Measurements from ENCODE around the gene COPS7A. TPM values are rescaled to one million over a fixed set of nuclear protein-coding genes. Genes with fewer than 3 reads are reported as not detected.

COPS7A gene
- total and polyA plus RNA-seq, 11 donors: 54.1 to 108 (median 82.6) TPM

GRCh38 chr12:6775185-6776174, 51.6 kb downstream of the COPS7A start:
- Histone ChIP-seq H3K4me1 (peaks cover 0 to 53% (median 17%) of the 10 kb centered on the region in 12 donors), H3K27ac (peak overlapping the region in 1 of 12 donors; percentile 60), H3K9me3 (no peaks in the 10 kb centered on the region), H3K4me3 (peak overlapping the region in 1 of 12 donors; percentile 50), H3K27me3 (peaks cover 0 to 31% (median 0%) of the 10 kb centered on the region in 9 donors), H3K36me3 (peaks cover 0 to 8% (median 2%) of the 10 kb centered on the region in 9 donors)
- intact Hi-C loops (cut with DNase I): loop anchor here in 5 of 10 donors (5.0 to 10.0 kb wide), 4 partner anchors 38 to 161 kb away; partner anchors contain the start of genes GPR162 (in 1 of the 5) and P3H3 (in 1 of the 5)
- WGBS, 4 donors: 87 to 93% (median 90%) methylated on average over 14 to 16 of the region's 16 CpGs
- no peak for DNase-seq
- no peak for TF ChIP-seq POLR2A (IDR thresholded peaks at IDR 0.05)
- TF ChIP-seq, protein P1, sequence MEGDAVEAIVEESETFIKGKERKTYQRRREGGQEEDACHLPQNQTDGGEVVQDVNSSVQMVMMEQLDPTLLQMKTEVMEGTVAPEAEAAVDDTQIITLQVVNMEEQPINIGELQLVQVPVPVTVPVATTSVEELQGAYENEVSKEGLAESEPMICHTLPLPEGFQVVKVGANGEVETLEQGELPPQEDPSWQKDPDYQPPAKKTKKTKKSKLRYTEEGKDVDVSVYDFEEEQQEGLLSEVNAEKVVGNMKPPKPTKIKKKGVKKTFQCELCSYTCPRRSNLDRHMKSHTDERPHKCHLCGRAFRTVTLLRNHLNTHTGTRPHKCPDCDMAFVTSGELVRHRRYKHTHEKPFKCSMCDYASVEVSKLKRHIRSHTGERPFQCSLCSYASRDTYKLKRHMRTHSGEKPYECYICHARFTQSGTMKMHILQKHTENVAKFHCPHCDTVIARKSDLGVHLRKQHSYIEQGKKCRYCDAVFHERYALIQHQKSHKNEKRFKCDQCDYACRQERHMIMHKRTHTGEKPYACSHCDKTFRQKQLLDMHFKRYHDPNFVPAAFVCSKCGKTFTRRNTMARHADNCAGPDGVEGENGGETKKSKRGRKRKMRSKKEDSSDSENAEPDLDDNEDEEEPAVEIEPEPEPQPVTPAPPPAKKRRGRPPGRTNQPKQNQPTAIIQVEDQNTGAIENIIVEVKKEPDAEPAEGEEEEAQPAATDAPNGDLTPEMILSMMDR (IDR thresholded peaks at IDR 0.05): no peak
- no peak for ATAC-seq

DNA sequence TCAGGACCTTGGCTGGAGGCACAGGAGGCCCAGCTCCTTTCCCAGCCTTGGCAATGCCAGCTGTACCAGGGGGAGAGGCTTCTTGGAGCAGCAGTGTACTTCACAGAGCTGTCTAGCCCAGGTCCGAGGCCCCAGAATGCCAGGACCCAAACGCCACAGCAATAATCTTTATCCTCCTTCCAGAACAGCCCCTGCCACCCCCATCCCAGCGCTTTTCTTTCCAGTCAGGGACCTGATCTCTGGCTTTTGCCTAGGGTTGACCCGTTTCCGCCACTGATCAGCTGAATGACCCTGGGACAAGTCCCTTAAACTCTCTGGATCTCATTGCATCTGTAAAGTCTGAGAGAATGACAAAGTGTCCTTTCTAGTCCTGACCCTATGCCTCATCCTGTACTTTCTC, 53.5 kb downstream of the COPS7A start:
- H3K27me3 ChIP-seq: peaks cover 0 to 31% (median 0%) of the 10 kb centered on the region in 9 donors
- H3K9me3 ChIP-seq: no peaks in the 10 kb centered on the region
- peak overlapping the region in 2 of 12 donors; percentile 75 to 82 for H3K27ac ChIP-seq
- H3K4me1 ChIP-seq: peaks cover 0 to 34% (median 15%) of the 10 kb centered on the region in 12 donors
- peak overlapping the region in 1 of 12 donors; percentile 40 for H3K4me3 ChIP-seq
- no peak for ATAC-seq
- no peak for DNase-seq
- intact Hi-C loops (cut with DNase I): loop anchor here in 5 of 10 donors (5.0 to 10.0 kb wide), 4 partner anchors 40 to 163 kb away; partner anchors contain the start of genes GPR162 (in 1 of the 5) and P3H3 (in 1 of the 5)
- H3K36me3 ChIP-seq: no peaks in the 10 kb centered on the region
- TF ChIP-seq POLR2A (IDR thresholded peaks at IDR 0.05): no peak
- TF ChIP-seq, protein P1 (IDR thresholded peaks at IDR 0.05): no peak
- WGBS, 4 donors: 93 to 98% (median 95%) methylated on average over 5 of the region's 5 CpGs

DNA sequence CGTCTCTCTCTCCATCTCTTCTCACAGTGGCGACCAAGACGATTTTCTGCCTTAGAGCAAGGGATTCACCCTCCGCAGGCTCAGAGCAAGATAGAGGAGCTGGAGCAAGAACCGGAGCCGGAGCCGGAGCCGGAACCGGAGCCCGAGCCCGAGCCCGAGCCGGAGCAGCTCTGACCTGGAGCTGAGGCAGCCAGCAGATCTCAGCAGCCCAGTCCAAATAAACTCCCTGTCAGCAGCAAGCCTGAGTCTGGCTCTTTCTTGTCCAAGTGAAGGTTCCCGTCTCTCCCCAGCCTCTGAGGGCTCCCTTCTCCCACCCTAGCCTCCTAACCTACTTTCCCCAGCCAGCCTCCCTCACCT, 54.3 kb downstream of the COPS7A start:
- TF ChIP-seq, protein P1 (IDR thresholded peaks at IDR 0.05): no peak
- TF ChIP-seq POLR2A (IDR thresholded peaks at IDR 0.05): no peak
- peak overlapping the region in 10 of 12 donors; percentile 56 to 82 (median 66) for H3K27ac ChIP-seq
- peak; percentile 23 to 65 (median 42) for ATAC-seq
- WGBS, 4 donors: 27 to 39% (median 33%) methylated on average over 14 of the region's 14 CpGs
- DNase-seq: peak in 2 of 5 donors; percentile 44 to 73
- H3K4me3 ChIP-seq: peak overlapping the region in 11 of 12 donors; percentile 23 to 62 (median 47)
- H3K27me3 ChIP-seq: peaks cover 0 to 28% (median 0%) of the 10 kb centered on the region in 9 donors
- H3K4me1 ChIP-seq: peaks cover 0 to 27% (median 15%) of the 10 kb centered on the region in 12 donors
- intact Hi-C loops (cut with DNase I): loop anchor here in 8 of 10 donors (1.0 to 10.0 kb wide), 10 partner anchors 23 to 163 kb away; partner anchors contain the start of genes MLF2 (in 2 of the 8), GPR162 (in 1 of the 8) and P3H3 (in 1 of the 8)
- no peaks in the 10 kb centered on the region for H3K36me3 ChIP-seq
- H3K9me3 ChIP-seq: no peaks in the 10 kb centered on the region

Measured in heart left ventricle (tissue), 16 donors.